Measurements from ENCODE around the gene ZMYND11. TPM values are rescaled to one million over a fixed set of nuclear protein-coding genes. Genes with fewer than 3 reads are reported as not detected.

The ZMYND11 gene
- 100 to 1,000 TPM; 105 to 110 (median 106) TPM for polyA plus RNA-seq (ENCODE audit: insufficient read length in 3 of 3)

DNA sequence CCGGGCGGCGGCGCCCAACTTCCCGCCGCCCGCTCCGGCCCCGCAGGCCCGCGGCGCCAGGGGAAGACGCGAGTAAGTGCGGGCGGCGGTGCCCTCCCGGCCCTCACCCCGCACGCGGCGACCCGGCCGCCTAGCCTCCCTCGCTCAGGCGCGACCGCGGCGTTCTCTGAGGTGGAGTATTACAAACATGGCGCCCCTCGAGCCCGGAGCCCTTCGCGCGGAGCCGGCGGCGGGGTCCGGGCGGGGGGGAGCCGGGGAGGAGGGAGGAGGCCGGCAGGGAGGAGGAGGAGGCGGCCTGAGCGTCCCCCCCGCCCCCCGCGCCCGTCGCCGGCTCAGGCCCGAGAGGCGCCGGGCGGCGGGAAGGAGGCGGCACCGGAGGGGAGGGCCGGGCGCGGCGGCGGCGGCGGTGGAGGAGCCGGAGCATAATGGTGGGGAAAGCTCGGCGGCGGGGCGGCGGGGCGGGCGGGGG, at the start of gene ZMYND11:
ZMYND11 (plus strand) TSS at position 324 of the 469 bp plus-strand sequence. CDS start 44,558 bp downstream, outside the sequence.
- peak in 2 of 3 donors; percentile 29 to 51 for DNase-seq (ENCODE audit: low read depth in 3 of 3, low spot score in 2 of 3)

DNA sequence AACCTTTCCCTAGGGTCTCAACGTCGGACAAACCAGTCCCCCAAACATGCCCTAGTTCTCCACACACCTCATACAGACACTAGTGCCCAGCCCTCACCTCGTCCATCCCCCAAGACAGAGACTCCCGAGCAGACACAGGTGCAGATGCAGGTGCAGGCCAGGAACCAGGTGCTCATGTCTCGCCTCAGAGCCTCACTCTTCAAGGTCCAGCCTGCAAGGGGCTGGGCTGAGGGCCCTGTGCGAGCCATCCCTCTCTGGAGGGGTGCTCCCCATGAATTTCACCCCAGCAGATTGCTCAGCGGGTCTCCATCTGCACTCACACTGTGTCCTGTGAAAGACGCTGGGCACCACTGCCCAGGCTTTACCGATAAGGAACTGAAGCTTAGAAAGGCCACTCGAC, 49.2 kb upstream of the ZMYND11 start:
- DNase-seq (ENCODE audit: low read depth in 3 of 3, low spot score in 2 of 3), result no peak

DNA sequence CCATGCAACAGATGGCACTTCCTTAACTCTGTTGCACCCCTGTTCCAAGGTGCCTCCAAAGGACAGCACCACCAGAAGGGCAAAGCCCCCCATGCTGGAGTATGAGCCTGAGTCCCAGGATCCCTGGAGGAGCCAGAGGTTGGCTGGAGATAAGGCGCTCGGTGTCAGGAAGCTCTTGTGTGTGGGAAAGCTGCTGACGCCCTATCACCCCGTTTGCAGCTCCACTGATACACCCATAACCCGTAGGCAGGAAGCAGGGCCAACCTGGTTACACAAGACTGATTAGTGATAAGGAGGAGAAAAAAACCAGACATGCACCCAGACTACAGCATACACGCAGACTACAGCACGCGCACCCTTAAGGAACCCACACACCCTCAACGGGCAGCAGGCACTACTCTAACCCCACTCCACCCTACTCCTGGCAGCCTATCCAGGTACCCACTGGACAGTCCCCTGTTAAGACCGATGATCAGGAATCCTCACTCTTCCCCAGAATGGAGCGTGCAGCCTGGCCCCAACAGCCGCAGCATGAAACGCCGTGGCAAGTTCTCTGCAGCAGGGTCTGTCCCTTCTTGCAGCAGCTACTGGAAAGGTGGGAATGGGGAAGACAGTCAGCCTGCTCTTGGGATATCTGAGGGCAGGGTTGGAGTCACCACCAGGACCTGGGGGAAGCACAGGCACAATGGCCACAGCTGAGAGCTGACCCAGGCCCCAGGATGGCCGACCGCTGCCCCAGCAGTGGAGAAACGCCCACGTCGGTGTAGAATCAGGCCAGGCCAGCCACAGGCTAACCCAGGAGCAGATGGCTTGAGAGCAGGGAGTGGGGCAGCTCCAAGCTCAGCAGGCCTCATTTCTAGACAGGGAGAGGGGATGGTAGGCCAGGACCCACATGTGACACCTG, 47.8 kb upstream of the ZMYND11 start:
- DNase-seq (ENCODE audit: low read depth in 3 of 3, low spot score in 2 of 3), result no peak

DNA sequence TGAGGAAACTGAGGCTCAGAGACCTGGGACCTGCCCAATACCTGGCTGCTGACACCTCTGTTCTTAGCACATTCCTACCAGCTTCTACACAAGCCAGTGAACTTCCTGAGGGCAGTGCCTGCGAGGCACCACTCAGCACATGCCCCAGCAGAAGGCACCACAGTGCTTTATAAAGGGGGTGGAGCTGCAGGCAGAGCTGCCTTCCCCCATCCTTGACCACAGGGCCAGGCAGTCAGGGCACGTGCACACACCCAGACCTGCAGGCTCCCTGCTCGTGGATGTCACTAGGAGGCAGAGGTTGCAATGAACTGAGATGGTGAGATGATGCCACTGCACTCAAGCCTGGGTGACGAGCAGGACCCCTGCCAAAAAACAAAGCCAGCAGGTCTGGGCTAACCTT, 47.0 kb upstream of the ZMYND11 start:
- no peak for DNase-seq (ENCODE audit: low read depth in 3 of 3, low spot score in 2 of 3)

DNA sequence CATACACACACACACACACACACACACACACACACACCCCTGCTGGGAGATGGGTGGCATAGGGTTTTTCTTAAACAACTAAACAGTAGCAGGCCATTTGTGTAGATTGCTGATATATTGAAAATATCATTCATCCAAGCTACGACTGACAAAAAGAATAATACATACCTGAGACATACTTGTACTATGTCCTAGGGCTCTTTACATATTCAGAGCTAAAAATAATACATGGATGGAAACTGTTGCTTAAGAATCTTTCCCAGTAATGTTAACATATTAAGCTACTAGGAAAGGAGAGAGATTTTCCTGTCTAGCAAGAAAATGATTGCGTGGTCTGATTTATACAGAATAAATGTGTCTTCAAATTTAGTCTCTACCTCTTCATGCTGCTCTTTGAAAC, 46.0 kb upstream of the ZMYND11 start:
- DNase-seq (ENCODE audit: low read depth in 3 of 3, low spot score in 2 of 3), result no peak

DNA sequence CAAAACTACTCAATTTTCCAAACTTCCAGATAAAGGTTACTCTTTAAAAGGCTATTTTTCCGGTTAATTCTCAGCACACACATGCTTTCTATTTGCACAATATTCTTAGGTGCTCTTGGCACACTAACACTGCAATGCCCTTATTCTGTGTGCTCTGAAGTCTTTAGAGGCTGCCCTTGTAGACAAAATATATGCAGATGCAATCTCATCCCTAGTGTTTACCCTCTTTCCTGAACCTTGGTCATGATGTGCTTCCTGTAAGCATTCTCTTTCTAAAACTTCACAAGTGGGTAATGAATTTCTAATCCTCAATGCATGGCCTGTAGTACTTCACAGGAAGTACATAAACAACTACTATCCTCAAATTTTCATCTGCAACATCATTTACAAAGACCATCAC, 45.1 kb upstream of the ZMYND11 start:
- no peak for DNase-seq (ENCODE audit: low read depth in 3 of 3, low spot score in 2 of 3)

DNA sequence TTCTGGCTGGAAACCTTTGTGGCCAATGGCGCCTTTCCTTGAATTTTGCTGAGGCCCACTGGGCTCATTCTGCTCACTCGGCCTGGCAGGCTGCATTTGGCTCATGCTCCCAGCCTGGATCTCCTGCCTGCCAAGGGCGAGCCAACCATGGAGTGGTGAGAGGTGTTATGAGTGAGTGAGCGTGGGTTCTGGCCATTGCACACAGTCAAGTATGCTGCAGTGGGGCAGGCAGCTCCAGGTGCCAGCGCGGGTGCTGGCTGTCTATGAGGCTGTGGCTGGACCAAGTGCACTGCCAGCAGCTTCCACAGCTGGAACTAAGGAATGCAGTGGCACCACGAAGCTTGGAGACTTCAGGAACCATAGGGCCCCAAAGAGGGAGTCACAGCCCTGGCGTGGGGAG, 43.9 kb upstream of the ZMYND11 start:
- DNase-seq (ENCODE audit: low read depth in 3 of 3, low spot score in 2 of 3), result no peak

DNA sequence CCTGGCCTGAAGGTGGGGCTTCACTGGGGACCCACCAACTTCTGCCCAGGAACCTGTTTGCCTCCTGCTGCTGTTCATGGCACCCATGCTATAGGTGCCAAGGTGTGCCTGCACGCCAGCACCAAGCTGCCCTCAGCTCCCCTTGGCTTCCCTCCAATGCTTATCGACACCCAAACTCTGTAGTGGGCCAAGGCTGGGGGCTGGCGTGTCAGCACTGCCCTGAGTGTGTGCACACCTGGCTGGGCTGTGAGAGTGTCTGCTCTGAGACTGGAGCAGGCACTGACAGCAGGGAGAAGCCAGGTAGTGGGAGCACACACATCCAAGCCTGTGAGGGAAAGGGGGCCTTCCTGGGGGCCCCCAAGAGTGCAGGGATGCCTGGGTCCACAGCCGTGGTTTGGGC, 43.1 kb upstream of the ZMYND11 start:
- no peak for DNase-seq (ENCODE audit: low read depth in 3 of 3, low spot score in 2 of 3)

DNA sequence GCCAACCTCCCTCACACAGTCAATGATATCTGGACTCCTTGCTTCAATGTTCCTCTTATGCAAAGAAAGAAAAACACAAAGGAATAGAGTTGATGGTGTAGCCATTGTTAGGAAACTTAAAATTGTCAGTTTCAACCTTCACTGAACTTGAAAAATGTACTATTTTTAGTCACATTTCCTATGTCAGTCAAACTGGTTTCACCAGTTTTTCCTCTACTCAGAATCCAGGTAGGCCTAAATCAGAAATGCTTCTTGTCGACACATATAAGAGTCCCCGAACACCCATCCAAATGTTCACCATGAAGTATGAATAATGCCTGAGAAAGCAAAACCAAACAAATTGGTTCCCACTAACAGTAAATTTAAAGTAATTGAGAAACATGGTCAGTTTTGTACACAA, 42.4 kb upstream of the ZMYND11 start:
- peak in 1 of 3 donors; percentile 37 for DNase-seq (ENCODE audit: low read depth in 3 of 3, low spot score in 2 of 3)

DNA sequence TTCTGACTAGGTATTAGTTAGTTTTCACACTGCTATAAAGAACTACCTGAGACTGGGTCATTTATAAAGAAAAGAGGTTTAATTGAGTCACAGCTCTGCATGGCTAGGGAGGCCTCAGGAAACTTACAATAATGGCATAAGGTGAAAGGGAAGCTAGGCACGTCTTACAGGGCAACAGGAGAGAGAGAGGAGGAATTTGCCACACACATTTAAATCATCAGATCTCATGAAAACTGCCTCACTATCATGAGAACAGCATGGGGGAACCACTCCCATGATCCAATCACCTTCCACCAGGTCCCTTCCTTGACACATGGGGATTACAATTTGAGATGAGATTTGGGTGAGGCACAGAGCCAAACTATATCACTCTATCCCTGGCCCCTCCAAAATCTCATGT, 40.6 kb upstream of the ZMYND11 start:
- DNase-seq (ENCODE audit: low read depth in 3 of 3, low spot score in 2 of 3), result no peak

DNA sequence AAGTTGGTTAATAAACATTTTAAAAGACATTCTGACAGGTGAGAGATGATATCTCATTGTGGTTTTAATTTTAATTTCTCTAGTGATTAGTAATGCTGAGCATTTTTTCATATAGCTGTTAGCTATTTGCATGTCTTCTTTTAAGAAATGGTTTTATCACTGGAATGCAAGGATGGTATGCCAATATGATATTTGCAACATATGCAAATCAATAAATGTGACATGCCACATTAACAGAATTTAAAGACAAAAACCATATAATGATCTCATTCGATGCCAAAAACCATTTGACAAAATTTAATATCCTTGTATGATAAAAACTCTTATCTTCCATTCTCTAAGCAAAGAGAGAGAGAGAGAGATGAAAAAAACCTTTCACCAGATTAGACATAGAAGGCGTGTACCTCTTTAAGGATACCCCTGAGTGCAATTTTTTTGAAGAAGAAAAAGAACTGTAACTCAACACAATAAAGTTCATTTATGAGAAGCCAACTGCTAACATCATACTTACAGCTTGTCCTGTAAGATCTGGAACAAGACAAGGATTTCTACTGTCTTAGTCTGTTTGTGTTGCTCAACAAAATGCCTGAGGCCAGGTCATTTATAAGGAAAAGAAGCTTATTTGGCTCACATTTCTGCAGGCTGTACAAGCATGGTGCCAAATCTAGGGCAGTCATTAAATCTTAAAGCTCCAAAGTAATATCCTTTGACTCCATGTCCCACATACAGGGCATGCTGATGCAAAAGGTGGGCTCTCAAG, 39.7 kb upstream of the ZMYND11 start:
- no peak for DNase-seq (ENCODE audit: low read depth in 3 of 3, low spot score in 2 of 3)

DNA sequence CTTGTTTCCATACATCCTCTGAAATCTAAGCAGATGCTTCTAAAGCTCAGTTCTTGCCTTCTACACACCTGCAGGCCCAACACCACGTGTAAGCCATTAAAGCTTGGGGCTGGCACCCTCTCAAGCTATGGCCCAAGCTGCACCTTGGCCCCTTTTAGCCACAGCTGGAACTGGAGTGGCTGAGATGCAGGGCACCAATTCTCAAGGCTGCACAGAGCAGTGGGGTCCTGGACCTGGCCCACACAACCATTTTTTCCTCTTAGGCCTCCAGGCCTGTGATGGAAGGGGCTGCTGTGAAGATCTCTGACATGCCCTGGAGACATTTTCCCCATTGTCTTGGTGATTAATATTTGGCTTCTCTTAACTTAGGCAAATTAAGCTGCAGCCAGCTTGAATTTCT, 38.8 kb upstream of the ZMYND11 start:
- no peak for DNase-seq (ENCODE audit: low read depth in 3 of 3, low spot score in 2 of 3)

DNA sequence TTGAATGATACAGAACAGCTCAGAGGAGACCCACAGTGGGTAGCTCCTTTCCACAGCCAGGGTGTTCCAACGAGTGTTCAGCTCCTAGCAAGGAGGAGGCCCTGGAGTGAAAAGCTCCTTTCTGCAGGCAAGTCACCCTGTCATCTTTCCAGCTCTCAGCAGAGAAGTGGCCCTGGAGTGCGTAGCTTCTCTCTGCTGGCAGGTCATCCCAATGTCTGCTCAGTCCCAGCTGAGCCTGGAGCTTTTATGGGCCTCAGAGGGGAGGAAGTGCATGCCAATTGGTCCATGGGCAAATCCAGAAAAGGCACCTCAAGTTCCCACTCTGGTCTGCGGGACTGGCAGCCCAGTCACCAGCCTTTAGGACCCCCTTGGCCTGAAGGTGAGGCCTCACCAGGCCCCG, 30.8 kb upstream of the ZMYND11 start:
- DNase-seq (ENCODE audit: low read depth in 3 of 3, low spot score in 2 of 3), result no peak

DNA sequence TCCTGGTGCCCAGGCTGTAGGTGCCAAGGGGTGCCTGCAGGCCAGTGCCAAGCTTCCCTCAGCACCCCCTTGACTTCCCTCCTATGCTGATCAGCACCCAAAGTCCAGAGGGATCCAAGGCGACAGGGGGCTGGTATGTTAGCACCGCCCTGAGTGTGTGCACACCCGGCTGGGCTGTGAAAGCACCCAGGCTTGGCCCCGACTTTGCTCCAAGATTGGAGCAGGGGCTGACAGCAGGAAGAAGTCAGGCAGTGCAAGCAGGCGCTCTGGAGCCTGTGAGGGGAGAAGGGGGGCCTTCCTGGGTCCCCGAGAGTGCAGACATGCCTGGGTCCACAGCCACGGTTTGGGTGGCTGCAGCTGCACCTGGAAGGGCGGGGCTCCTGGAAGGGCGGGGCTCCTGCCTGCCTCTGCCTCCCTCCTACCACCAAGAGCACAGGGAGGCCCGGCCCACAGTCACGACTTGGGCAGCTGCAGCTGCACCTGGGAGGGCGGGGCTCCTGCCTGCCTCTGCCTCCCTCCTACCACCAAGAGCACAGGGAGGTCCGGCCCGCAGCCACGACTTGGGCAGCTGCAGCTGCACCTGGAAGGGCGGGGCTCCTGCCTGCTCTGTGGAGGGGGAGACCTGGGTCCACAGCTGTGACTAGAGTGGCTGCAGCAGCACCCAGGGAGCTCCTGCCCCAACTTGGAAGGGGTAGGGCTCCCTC, 30.2 kb upstream of the ZMYND11 start:
- DNase-seq (ENCODE audit: low read depth in 3 of 3, low spot score in 2 of 3), result no peak

DNA sequence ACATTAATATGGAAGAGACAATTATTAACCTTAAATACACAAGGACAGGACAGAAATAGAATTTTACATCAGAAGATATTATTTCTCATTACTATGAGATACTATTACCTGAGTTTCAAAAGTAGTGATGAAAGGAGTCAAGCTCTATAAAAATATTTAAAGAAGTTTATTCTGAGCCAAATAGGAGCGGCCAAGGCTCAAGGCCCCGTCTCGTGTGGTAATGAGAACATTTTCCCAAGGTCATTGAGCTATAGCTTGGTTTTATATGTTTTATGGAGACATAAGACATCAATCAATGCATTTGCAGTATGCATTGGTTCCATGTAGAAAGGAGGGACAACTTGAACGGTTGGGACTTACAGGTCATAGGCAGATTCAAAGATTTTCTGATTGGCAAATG, 29.4 kb upstream of the ZMYND11 start:
- no peak for DNase-seq (ENCODE audit: low read depth in 3 of 3, low spot score in 2 of 3)

DNA sequence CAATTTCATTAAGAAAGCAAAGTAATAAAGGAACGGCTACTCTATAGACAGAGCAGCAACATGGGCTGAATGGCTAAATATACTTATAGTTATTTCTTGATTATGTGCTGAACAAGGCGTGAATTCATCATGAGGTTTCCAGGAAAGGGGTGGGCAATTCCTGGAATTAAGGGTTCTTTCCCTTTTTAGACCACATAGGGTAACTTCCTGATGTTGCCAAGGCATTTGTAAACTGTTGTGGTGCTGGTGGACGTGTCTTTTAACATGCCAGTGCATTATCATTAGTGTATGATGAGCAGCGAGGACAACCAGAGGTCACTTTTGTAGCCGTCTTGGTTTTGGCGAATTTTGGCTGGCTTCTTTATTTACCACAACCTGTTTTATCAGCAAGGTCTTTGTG, 28.5 kb upstream of the ZMYND11 start:
- no peak for DNase-seq (ENCODE audit: low read depth in 3 of 3, low spot score in 2 of 3)

DNA sequence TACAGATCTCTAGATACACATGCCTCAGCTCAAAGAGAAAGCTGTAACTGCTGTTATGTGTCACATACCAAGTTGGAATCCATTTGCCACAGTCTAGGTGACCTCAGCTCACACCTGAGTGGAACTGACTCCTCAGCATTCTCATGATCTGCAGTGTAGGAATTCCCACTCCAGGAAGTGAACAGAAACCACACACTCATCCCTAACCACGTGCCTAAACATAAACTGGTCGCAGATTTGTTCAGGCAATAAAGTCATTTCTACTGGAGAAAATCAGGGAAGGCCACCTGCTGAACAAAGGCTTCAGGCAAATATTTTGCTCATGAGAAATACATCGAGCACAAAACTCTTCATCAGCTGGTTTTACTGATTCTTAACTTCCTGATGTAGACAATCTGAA, 23.0 kb upstream of the ZMYND11 start:
- no peak for DNase-seq (ENCODE audit: low read depth in 3 of 3, low spot score in 2 of 3)

DNA sequence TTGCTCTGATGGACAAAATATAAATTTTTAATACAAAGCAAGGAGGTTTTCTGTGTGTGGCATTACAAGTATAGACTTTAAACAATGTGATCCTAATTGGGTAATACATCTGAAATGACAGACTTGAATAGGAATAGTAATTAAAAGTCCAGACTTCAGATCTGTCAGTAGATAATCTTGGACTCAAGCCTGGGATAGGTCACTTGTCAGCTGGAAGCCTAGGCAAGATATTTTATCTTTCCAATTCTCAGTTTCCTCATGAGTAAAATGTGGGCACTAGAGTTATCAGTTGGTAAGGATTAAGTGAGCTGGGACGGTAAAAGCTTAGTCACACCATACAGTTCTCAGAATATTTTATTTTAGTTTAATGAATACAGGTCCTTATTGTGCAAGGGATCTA, 10.4 kb upstream of the ZMYND11 start:
- no peak for DNase-seq (ENCODE audit: low read depth in 3 of 3, low spot score in 2 of 3)

DNA sequence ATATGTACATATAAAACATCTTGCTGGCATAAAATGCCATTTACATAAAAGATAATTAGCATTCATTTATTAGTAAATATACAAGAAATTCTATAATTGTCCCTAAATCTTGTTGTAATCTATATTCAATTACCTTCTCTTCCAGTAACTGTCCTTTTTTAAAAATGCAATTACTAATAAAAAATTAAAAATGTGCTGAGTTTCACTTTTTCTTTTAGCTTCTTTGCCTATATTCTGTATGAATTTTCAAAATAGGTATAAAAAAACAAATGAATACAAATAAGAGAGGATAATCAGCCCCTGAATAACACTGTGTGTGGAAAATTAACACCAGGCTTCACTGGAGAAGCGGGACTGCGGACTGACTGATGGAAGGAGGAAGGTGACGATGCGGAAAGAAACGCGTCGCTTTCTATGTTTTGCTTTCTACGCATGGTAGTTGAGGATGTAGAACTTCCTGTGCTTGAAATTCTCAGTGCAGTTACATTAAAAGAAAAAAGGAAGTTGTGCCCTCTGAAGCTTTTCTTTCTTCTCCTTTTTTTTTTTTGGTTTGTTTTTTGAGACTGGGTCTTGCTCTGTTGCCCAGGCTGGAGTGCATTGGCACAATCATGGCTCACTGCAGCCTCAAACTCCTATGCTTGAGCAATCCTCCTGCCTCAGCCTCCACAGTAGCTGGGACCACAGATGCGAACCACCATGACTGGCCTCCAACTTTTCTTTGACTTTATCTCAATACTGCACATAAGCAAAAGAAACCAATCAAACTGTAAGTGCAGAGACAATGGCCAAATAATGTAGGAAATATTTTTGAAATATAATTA, 7.4 kb upstream of the ZMYND11 start:
- no peak for DNase-seq (ENCODE audit: low read depth in 3 of 3, low spot score in 2 of 3)

DNA sequence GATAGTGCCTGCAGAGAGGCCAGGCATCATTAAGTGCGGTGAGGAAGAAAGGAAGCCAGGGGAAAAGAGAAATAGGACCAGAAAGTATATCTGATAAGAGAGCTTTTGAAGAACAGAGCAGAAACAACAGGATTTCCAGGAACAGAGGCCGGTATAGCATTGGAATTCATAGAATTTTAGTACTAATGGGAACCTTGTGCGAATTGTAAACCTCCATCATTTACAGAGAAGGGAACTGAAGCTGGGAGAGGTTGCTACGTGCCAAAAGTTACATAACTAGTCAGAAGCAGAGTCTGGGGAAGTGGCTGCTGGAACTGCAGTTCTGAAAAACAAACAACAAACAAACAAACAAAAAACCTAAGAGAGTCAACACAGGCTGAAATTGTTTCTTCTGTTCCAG, 5.4 kb upstream of the ZMYND11 start:
- no peak for DNase-seq (ENCODE audit: low read depth in 3 of 3, low spot score in 2 of 3)

Measured in right renal cortex interstitium (tissue), 3 donors.